ENCODE data around the gene PIH1D2. TPM values are rescaled to one million over a fixed set of nuclear protein-coding genes. Genes with fewer than 3 reads are reported as not detected.
A peak's percentile ranks its signal among the peaks of the same experiment; 100 is the strongest.
"Not testable (repeated sequence)": the region's sequence is repeated elsewhere in the genome, so short reads cannot be mapped to it uniquely, and the experiment has no call there.

PIH1D2 gene
- total RNA-seq, 1 donor from 2014 or later: 0.44 TPM

DNA sequence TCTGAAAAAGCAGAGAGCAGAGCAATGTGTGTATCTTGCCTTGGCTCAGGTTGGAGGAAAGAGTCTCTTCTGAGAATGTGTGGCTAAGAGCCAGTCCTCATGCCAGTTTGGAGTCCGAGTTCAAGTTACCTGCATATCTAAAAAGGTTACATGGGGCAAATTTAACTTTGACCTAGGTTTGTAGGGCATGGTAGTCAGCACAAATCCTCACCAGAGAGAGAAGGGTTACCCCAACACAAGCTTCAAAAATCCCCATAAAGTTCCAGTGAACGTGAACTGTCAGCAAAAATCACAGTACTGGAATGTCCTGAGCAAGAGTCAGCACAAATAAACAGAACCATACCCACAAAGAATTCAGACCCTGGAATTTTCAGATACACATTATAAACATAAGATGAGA lies 26.6 kb upstream of the PIH1D2 start:
- ChIA-PET POLR2A (no interaction called here), CTCF (no interaction called here)
- no peaks in the 10 kb centered on the region for H3K4me1 Mint-ChIP-seq
- no peaks in the 10 kb centered on the region for H3K9me3 Mint-ChIP-seq
- H3K4me3 Mint-ChIP-seq: no peak overlapping the region
- TF ChIP-seq, protein P1, sequence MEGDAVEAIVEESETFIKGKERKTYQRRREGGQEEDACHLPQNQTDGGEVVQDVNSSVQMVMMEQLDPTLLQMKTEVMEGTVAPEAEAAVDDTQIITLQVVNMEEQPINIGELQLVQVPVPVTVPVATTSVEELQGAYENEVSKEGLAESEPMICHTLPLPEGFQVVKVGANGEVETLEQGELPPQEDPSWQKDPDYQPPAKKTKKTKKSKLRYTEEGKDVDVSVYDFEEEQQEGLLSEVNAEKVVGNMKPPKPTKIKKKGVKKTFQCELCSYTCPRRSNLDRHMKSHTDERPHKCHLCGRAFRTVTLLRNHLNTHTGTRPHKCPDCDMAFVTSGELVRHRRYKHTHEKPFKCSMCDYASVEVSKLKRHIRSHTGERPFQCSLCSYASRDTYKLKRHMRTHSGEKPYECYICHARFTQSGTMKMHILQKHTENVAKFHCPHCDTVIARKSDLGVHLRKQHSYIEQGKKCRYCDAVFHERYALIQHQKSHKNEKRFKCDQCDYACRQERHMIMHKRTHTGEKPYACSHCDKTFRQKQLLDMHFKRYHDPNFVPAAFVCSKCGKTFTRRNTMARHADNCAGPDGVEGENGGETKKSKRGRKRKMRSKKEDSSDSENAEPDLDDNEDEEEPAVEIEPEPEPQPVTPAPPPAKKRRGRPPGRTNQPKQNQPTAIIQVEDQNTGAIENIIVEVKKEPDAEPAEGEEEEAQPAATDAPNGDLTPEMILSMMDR (IDR thresholded peaks at IDR 0.05): no peak
- H3K27ac Mint-ChIP-seq: no peak overlapping the region
- no peak for ATAC-seq (ENCODE audit: low read depth)
- DNase-seq: no peak
- peaks cover 28% of the 10 kb centered on the region for H3K36me3 Mint-ChIP-seq (ENCODE audit: low read depth)
- no peaks in the 10 kb centered on the region for H3K27me3 Mint-ChIP-seq
- intact Hi-C loops (cut with micrococcal nuclease): no loop called here

DNA sequence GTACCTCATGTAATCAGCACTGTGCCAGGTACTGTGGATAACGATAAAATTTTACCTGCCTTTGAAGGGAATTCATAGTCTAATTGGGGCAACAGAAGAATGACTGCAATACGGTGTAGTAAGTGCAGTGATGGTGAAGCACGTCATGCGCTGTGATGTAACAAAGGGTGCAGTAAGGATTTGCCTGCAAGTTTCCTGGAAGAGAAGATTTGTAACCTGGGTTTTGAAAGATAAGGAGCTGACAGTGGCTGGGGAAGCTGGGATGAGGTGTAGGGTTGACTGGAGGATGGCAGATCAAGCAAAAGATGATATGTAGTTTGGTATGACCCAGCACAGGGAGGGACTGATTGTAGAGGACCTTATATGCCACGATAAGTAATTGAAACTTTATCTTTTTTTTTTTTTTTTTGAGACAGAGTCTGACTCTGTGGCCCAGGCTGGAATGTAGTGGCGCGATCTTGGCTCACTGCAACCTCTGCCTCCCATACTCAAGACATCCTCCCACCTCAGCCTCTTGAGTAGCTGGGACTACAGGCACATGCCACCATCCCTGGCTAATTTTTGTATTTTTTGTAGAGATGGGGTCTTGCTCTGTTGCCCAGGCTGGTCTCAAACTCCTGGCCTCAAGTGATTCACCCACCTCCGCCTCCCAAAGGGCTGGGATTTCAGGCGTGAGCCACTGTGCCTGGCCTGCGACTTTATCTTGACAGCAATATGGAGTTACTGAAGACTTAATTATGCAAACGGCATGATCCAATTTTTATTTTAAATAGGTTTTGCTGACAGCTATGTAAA lies 24.1 kb upstream of the PIH1D2 start:
- Mint-ChIP-seq H3K4me1 (no peaks in the 10 kb centered on the region), H3K4me3 (no peak overlapping the region), H3K9me3 (no peaks in the 10 kb centered on the region), H3K27ac (no peak overlapping the region), H3K36me3 (ENCODE audit: low read depth) (peaks cover 46% of the 10 kb centered on the region), H3K27me3 (no peaks in the 10 kb centered on the region)
- DNase-seq: no peak
- ChIA-PET CTCF (interaction anchor here (1.1 kb wide), 1 partner anchor 16 kb away, joined by 3 read pairs; no protein-coding TSS in a partner anchor), POLR2A (no interaction called here)
- no peak for ATAC-seq (ENCODE audit: low read depth)
- intact Hi-C loops (cut with micrococcal nuclease): no loop called here
- TF ChIP-seq, protein P1 (IDR thresholded peaks at IDR 0.05): no peak

DNA sequence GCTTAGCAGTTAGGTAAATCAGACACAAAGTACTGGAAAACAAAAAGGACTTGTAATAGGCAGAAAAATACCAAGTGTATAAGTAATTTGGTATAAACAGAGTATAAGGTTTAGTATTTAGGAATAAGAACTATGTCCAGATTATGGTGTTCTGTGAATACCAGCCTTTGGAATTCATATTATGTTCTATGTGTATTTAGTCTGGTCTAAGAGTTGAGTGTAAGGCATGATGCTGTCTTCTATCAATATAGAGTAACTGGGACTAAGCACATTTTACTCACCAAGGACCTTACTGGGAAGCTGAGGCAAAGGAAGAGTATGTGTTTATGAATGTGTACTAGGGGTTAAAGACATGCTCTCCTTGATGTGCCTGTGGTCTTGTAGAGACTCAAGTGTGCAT lies 22.4 kb upstream of the PIH1D2 start:
- ChIA-PET CTCF (no interaction called here), POLR2A (interaction anchor here (0.7 kb wide), 1 partner anchor 10 kb away, joined by 3 read pairs; the partner anchor contains the start of genes SDHD and TIMM8B)
- Mint-ChIP-seq H3K4me3 (no peak overlapping the region), H3K27ac (no peak overlapping the region), H3K36me3 (ENCODE audit: low read depth) (peaks cover 62% of the 10 kb centered on the region), H3K4me1 (no peaks in the 10 kb centered on the region), H3K9me3 (no peaks in the 10 kb centered on the region), H3K27me3 (no peaks in the 10 kb centered on the region)
- TF ChIP-seq, protein P1 (IDR thresholded peaks at IDR 0.05): no peak
- intact Hi-C loops (cut with micrococcal nuclease): no loop called here
- no peak for DNase-seq
- ATAC-seq (ENCODE audit: low read depth): no peak

DNA sequence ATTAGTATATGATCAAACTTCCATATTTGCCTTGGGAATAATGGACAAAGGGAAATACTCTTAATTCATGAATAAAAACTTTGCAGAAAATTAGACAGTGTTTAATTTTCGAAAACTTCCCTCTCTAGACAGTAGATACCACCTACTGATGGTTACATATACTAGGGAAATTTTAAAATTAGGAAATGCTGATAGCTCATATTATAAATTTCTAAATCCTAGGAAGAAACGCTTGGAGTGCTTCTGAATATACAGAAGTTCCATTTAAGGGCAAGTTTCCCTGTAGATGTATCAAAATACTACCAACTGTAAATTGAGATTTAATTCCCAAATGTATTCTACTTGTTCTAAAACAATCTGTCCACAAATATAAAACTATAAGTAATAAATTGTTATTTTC lies 21.5 kb upstream of the PIH1D2 start:
- peaks cover 69% of the 10 kb centered on the region for H3K36me3 Mint-ChIP-seq (ENCODE audit: low read depth)
- H3K27ac Mint-ChIP-seq; CTCF ChIA-PET; H3K4me3 Mint-ChIP-seq; POLR2A ChIA-PET; H3K9me3 Mint-ChIP-seq; DNase-seq; intact Hi-C loops (cut with micrococcal nuclease); ATAC-seq (ENCODE audit: low read depth); H3K27me3 Mint-ChIP-seq; H3K4me1 Mint-ChIP-seq: not testable (repeated sequence)

DNA sequence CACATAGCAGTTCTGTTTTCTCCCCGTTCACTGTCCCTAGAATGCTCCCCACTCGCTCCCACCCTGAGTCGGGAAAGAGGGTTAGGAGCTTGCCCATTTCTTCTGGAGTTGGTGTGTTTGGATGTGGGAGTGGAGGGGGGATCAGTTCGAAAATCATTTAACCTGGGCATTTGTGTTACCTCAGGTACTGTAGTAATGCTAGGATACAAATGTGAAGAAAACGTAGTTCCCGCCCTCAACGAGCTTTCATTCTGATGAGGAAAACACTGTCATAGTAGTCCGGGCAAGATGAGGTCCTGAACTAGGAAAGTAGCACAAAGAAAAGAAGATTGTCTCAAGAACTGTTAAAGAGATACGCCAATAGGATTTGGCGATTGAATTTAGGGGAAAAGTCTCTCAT lies 13.4 kb upstream of the PIH1D2 start:
- no peaks in the 10 kb centered on the region for H3K9me3 Mint-ChIP-seq
- peak overlapping the region; percentile 100 for H3K4me3 Mint-ChIP-seq
- no peaks in the 10 kb centered on the region for H3K27me3 Mint-ChIP-seq
- peak overlapping the region; percentile 97 for H3K27ac Mint-ChIP-seq
- TF ChIP-seq, protein P1 (IDR thresholded peaks at IDR 0.05): no peak
- ATAC-seq (ENCODE audit: low read depth) (no peak), DNase-seq (no peak)
- H3K36me3 Mint-ChIP-seq (ENCODE audit: low read depth): peaks cover 94% of the 10 kb centered on the region
- peaks cover 45% of the 10 kb centered on the region for H3K4me1 Mint-ChIP-seq
- CTCF ChIA-PET: interaction anchor here (0.9 to 2.0 kb wide), 6 partner anchors 149 to 1202 kb away, joined by 3 to 5 read pairs (median 4); no protein-coding TSS in a partner anchor
- intact Hi-C loops (cut with micrococcal nuclease): loop anchor here (2.0 to 5.0 kb wide), 2 partner anchors 35 to 484 kb away; partner anchors contain the start of gene SIK2
- POLR2A ChIA-PET: interaction anchor here (0.6 to 2.0 kb wide), 12 partner anchors 12 to 1994 kb away, joined by 3 to 20 read pairs (median 5); partner anchors contain the start of genes ALG9, NKAPD1 and PIH1D2
